ENCODE measurements around the gene INSRR. TPM values are rescaled to one million over a fixed set of nuclear protein-coding genes. Genes with fewer than 3 reads are reported as not detected.

Gene INSRR
- total RNA-seq, 1 donor from 2014 or later = 0.41 TPM

GRCh38 chr1:156900896-156901589 lies 42.1 kb upstream of the INSRR start:
- TF ChIP-seq CTCF (IDR thresholded peaks at IDR 0.05; ENCODE audit: borderline replicate concordance) = no peak
- Histone ChIP-seq H3K9me3 (replicated peaks) (no peaks in the 10 kb centered on the region), H3K27ac (replicated peaks) (peak overlapping the region; percentile 94), H3K36me3 (peaks cover 5% of the 10 kb centered on the region), H3K27me3 (ENCODE audit: low read depth) (peaks cover 23% of the 10 kb centered on the region), H3K4me3 (peak overlapping the region; percentile 6), H3K4me1 (peaks cover 98% of the 10 kb centered on the region)
- no peak for DNase-seq
- intact Hi-C loops (cut with micrococcal nuclease) = no loop called here

GRCh38 chr1:156899956-156900718 lies 41.2 kb upstream of the INSRR start:
- Histone ChIP-seq H3K27ac (replicated peaks) (peak overlapping the region; percentile 94), H3K4me1 (peaks cover 99% of the 10 kb centered on the region), H3K36me3 (no peaks in the 10 kb centered on the region), H3K27me3 (ENCODE audit: low read depth) (peaks cover 26% of the 10 kb centered on the region), H3K9me3 (replicated peaks) (no peaks in the 10 kb centered on the region), H3K4me3 (peak overlapping the region; percentile 72)
- TF ChIP-seq CTCF (IDR thresholded peaks at IDR 0.05; ENCODE audit: borderline replicate concordance) = no peak
- intact Hi-C loops (cut with micrococcal nuclease) = no loop called here
- no peak for DNase-seq

GRCh38 chr1:156898971-156899664 lies 40.2 kb upstream of the INSRR start:
- peaks cover 100% of the 10 kb centered on the region for H3K4me1 ChIP-seq
- no peaks in the 10 kb centered on the region for H3K9me3 ChIP-seq (replicated peaks)
- no peak for TF ChIP-seq CTCF (IDR thresholded peaks at IDR 0.05; ENCODE audit: borderline replicate concordance)
- H3K4me3 ChIP-seq = peak overlapping the region; percentile 72
- intact Hi-C loops (cut with micrococcal nuclease) = no loop called here
- peak overlapping the region; percentile 94 for H3K27ac ChIP-seq (replicated peaks)
- no peak for DNase-seq
- peaks cover 35% of the 10 kb centered on the region for H3K27me3 ChIP-seq (ENCODE audit: low read depth)
- H3K36me3 ChIP-seq = no peaks in the 10 kb centered on the region

GRCh38 chr1:156898161-156898566 lies 39.2 kb upstream of the INSRR start:
- no peaks in the 10 kb centered on the region for H3K36me3 ChIP-seq
- peaks cover 100% of the 10 kb centered on the region for H3K4me1 ChIP-seq
- no peaks in the 10 kb centered on the region for H3K9me3 ChIP-seq (replicated peaks)
- H3K27me3 ChIP-seq (ENCODE audit: low read depth) = peaks cover 45% of the 10 kb centered on the region
- DNase-seq = peak; percentile 65
- peak overlapping the region; percentile 94 for H3K27ac ChIP-seq (replicated peaks)
- peak overlapping the region; percentile 72 for H3K4me3 ChIP-seq
- TF ChIP-seq CTCF (IDR thresholded peaks at IDR 0.05; ENCODE audit: borderline replicate concordance) = no peak
- intact Hi-C loops (cut with micrococcal nuclease) = no loop called here

- H3K27me3 ChIP-seq (ENCODE audit: low read depth) = peaks cover 51% of the 10 kb centered on the region
- H3K4me3 ChIP-seq = peak overlapping the region; percentile 72
Observed at GRCh38 chr1:156897078-156897825, 38.3 kb upstream of the INSRR start.

More at GRCh38 chr1:156897078-156897825, 38.3 kb upstream of the INSRR start:
- no peaks in the 10 kb centered on the region for H3K36me3 ChIP-seq
- H3K27ac ChIP-seq (replicated peaks) = peak overlapping the region; percentile 94
- no peak for TF ChIP-seq CTCF (IDR thresholded peaks at IDR 0.05; ENCODE audit: borderline replicate concordance)
- peaks cover 99% of the 10 kb centered on the region for H3K4me1 ChIP-seq
- DNase-seq = no peak
- intact Hi-C loops (cut with micrococcal nuclease) = no loop called here
- H3K9me3 ChIP-seq (replicated peaks) = no peaks in the 10 kb centered on the region
